NCI-H1105 (cell line): Measurements from ENCODE around the gene UBL4A.
A peak's percentile ranks its signal among the peaks of the same experiment; 100 is the strongest.

Experiments used
- DNase-seq: peaks from one replicate; lab custom pipeline; 2025; lab: John Stamatoyannopoulos, UW

Gene UBL4A

GRCh38 chrX:154481911-154482601 is 4.4 kb downstream of the UBL4A start:
- no peak for DNase-seq

- DNase-seq = no peak
Measured at GRCh38 chrX:154481195-154481594, 5.2 kb downstream of the UBL4A start.

GRCh38 chrX:154478728-154479622 is 7.4 kb downstream of the UBL4A start, which contains the start of gene LAGE3:
Gene LAGE3, minus strand, starts transcription at chrX:154479281. Its CDS starts 366 bp downstream, at chrX:154478915.
- peak; percentile 88 for DNase-seq

- no peak for DNase-seq
Measured at GRCh38 chrX:154477891-154478477, 8.4 kb downstream of the UBL4A start.

- no peak for DNase-seq
Measured at GRCh38 chrX:154476821-154477220, 9.6 kb downstream of the UBL4A start.

- no peak for DNase-seq
Measured at GRCh38 chrX:154473683-154474082, 12.7 kb downstream of the UBL4A start.

GRCh38 chrX:154472685-154473632 is 13.5 kb downstream of the UBL4A start:
- DNase-seq = no peak

GRCh38 chrX:154471839-154472684 is 14.4 kb downstream of the UBL4A start:
- DNase-seq = no peak

GRCh38 chrX:154470914-154471568 is 15.4 kb downstream of the UBL4A start:
- DNase-seq = no peak

GRCh38 chrX:154470434-154470833 is 16.0 kb downstream of the UBL4A start:
- DNase-seq = no peak

- no peak for DNase-seq
Measured at GRCh38 chrX:154469880-154470279, 16.5 kb downstream of the UBL4A start.

GRCh38 chrX:154469114-154469513 is 17.3 kb downstream of the UBL4A start:
- DNase-seq = no peak

- DNase-seq = no peak
Measured at GRCh38 chrX:154468217-154468616, 18.2 kb downstream of the UBL4A start.

- no peak for DNase-seq
Measured at GRCh38 chrX:154467556-154467955, 18.9 kb downstream of the UBL4A start.

- no peak for DNase-seq
Measured at GRCh38 chrX:154466907-154467306, 19.5 kb downstream of the UBL4A start.

GRCh38 chrX:154466036-154466435 is 20.4 kb downstream of the UBL4A start:
- no peak for DNase-seq

GRCh38 chrX:154465601-154466000 is 20.8 kb downstream of the UBL4A start:
- no peak for DNase-seq

- no peak for DNase-seq
Measured at GRCh38 chrX:154464806-154465365, 21.5 kb downstream of the UBL4A start.

- no peak for DNase-seq
Measured at GRCh38 chrX:154463611-154464220, 22.7 kb downstream of the UBL4A start.
